Mononuclear cell (primary cell): Measurements from ENCODE around the gene ZNF443. TPM values are rescaled to one million over a fixed set of nuclear protein-coding genes. Genes with fewer than 3 reads are reported as not detected.
"Not testable (repeated sequence)": the region's sequence is repeated elsewhere in the genome, so short reads cannot be mapped to it uniquely, and the experiment has no call there.

ENCODE experiments used
- H3K27me3 ChIP-seq: 2 replicates; pipeline ENCODE4 v1.6.0; 2011; ENCODE audit warnings: low read length, control low read depth; ENCODE audit not compliant: insufficient read depth
- H3K4me1 ChIP-seq: 2 replicates; pipeline ENCODE4 v1.5.1; 2011; ENCODE audit warnings: mild to moderate bottlenecking, low read length, control low read depth; ENCODE audit not compliant: insufficient read depth
- H3K4me3 ChIP-seq: 2 replicates; pipeline ENCODE4 v1.5.1; 2011; ENCODE audit warnings: mild to moderate bottlenecking, low read length, moderate library complexity
- H3K9me3 ChIP-seq: 2 replicates; pipeline ENCODE4 v1.5.1; 2011; ENCODE audit warnings: low read depth, mild to moderate bottlenecking, control low read depth, low read length
- total RNA-seq: library from RNA; depleted of rRNA; stranded (reverse); fragments of >200 nt; gene quantifications from one replicate; pipeline ENCODE4 v1.2.3, GENCODE V29; 2012

ZNF443 gene
- total RNA-seq, result 2.3 TPM

DNA sequence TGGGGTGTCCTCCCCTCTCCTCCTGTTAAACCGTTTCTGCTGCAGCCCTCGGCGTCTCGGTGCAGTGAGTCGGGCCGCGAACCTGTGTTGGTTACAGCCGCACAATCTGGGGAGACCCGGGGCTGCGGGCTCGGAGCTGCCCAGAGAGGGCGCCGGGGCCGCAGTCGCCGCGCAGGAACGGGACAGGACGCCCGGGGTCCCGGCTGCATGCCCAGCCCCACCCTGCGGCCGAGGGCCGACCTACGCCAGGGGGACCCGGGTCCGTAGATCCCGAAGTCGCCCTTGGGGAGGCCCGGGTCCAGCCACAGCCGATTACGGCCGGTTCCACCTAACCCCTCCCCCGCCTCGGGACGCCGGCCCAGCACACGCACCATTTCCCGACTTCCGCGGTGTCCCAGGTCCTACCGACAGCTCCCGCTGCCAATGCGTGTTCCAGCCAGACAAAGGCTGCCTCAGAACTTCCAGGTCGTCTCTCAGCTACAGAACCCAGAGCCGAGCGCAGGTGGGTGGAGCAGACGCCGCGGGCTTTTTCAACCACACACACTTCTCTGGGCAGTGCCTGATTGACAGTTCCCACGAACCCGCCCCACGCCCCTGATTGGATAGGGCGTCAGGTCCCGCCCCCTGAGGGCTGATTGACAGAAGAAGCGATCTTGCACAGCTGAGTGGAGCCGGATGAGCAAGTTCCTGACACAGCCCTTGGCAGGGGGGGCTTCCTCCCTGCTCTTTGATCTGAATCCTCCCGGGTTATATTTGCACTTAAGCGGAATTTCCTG lies at the start of gene ZNF443:
Gene ZNF443 (minus strand): TSS at position 481 of the 776 bp plus-strand sequence. CDS start 107 bp downstream, at position 374.
- no peaks in the 10 kb centered on the region for H3K9me3 ChIP-seq
- peaks cover 15% of the 10 kb centered on the region for H3K4me1 ChIP-seq
- H3K4me3 ChIP-seq, result peak within 1 kb of the TSS; percentile 60
- no peaks in the 10 kb centered on the region for H3K27me3 ChIP-seq

DNA sequence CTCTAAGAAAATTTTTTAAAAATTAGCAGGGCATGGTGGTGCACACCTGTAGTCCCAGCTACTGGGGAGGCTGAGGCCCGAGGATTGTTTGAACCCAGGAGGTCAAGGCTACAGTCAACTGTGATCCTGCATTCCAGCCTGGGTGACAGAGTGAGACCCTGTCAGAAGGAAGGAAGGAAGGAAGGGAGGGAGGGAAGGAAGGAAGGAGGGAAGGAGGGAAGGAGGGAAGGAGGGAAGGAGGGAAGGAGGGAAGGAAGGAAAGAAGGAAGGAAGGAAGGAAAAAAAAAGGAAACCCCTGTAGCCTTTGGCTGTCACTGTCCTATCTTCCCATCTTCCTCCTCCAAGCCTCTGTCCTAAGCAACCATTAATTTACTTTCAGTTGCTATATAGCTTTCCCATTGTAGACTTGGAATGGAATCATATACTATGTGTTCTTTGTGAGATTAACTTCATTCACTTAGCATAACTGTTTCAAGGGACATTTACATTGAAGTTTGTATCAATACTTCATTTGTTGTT lies 45.5 kb upstream of the ZNF443 start:
- peaks cover 32% of the 10 kb centered on the region for H3K4me1 ChIP-seq
- H3K9me3 ChIP-seq, H3K27me3 ChIP-seq, H3K4me3 ChIP-seq: not testable (repeated sequence)

DNA sequence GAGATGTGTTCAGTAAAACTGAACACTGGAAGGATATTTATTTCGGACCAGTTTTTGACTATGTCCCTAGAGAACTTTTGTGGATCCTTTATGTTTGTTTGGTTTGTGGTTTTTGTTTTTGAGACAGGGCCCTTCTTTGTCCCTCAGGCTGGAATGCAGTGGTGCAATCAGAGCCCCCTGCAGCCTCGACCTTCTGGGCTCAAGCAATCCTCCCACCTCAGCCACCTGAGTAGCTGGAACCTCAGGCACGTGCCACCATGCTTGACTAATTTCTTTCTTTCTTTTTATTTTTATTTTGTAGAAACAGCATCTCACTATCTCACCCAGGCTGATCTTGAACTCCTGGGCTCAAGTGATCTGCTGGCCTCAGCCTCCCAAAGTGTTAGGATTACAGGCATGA lies 44.8 kb upstream of the ZNF443 start:
- peaks cover 32% of the 10 kb centered on the region for H3K4me1 ChIP-seq
- H3K4me3 ChIP-seq, result no peak overlapping the region
- H3K27me3 ChIP-seq, result no peaks in the 10 kb centered on the region
- H3K9me3 ChIP-seq, result no peaks in the 10 kb centered on the region

DNA sequence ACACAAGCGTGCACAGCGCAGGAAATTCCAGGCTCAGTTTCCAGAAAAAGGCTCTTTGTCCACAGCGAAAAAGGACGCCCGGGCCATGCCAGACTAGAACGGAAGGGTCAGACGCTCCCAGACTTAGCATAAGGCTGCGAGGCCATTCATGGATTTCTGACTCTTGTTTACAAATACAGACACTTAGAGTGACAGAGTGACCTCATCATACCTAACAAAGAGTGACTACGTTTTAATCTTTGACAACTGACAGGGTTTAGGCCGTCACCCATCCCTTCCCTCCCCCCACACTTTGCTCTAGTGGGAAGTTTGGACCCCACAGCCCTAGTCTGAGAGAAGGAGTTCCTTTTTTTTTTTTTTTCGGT lies 44.2 kb upstream of the ZNF443 start:
- Histone ChIP-seq H3K9me3 (no peaks in the 10 kb centered on the region), H3K27me3 (no peaks in the 10 kb centered on the region), H3K4me1 (peaks cover 32% of the 10 kb centered on the region), H3K4me3 (peak overlapping the region; percentile 85)

DNA sequence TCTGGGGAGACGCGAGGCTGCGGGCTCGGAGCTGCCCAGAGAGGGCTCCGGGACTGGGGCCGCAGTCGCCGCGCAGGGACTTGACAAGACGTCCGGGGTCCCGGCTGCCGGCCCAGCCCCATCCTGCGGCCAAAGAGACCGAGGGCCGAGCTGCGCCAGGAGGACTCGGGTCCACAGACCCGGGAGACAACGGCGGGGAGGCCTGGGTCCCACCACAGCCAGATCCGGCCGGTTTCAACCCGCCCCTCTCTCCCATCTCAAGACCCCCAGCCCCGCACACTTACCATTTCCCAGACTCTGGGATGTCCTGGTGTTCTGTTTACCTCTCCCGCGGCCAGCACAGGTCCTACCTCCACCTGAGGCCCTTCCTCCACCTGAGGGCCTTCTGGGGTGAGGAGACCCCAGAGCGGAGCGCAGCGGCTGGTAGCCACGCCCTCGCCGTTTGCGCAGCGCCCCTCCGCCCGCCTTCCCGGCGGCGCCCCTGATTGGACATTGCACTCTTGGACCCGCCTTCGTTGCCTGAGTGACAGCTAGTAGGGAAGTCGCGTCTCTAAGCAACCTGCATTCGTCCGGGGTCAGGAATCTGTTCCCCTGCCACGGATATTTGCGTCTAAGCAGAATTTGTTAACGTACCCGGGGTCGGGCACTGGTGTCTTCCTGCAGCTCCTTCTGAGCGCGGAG lies 43.7 kb upstream of the ZNF443 start, which contains the start of gene ZNF709:
Gene ZNF709 (minus strand): TSS at position 446 of the 681 bp plus-strand sequence. CDS start 159 bp downstream, at position 287.
- H3K9me3 ChIP-seq, result no peaks in the 10 kb centered on the region
- H3K4me1 ChIP-seq, result peaks cover 32% of the 10 kb centered on the region
- no peaks in the 10 kb centered on the region for H3K27me3 ChIP-seq
- H3K4me3 ChIP-seq, result peak within 1 kb of the TSS; percentile 85

DNA sequence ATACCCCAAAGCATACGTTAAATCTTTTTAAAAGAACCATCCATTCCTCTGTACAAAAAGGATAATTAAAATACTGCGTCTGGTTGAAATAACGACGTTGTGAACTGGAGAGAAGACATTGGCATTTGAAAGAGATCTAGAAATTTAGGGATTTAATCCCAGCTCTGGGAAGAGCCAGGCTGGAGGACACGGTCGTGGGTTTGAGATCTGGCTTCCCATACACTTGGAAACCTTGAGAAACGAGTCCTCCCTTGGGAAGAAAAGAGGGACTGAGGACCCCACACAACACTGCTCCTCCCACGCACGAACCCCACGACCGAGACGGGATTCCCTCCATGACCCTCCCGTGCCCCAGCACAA lies 43.2 kb upstream of the ZNF443 start:
- Histone ChIP-seq H3K4me1 (peaks cover 33% of the 10 kb centered on the region), H3K4me3 (peak overlapping the region; percentile 85), H3K9me3 (no peaks in the 10 kb centered on the region), H3K27me3 (no peaks in the 10 kb centered on the region)

DNA sequence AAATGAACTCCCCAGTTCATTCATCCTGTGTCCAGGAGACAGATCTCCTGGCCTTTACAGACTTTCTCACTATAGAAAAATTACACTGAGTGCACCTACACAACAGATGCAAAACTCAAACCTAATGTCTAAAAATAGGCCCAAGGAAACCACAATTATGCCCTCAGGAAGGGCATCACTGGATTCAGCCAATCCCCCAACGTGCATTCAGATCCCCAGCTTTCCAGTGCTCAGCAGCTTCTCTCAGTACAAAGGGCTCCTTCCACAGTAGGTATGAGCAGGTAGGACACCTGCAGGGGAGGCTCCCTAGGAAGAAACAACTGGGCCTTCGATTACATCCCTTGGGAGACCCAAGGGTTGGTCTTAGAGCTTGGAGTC lies 41.7 kb upstream of the ZNF443 start:
- Histone ChIP-seq H3K4me1 (peaks cover 39% of the 10 kb centered on the region), H3K4me3 (no peak overlapping the region), H3K27me3 (no peaks in the 10 kb centered on the region), H3K9me3 (no peaks in the 10 kb centered on the region)

DNA sequence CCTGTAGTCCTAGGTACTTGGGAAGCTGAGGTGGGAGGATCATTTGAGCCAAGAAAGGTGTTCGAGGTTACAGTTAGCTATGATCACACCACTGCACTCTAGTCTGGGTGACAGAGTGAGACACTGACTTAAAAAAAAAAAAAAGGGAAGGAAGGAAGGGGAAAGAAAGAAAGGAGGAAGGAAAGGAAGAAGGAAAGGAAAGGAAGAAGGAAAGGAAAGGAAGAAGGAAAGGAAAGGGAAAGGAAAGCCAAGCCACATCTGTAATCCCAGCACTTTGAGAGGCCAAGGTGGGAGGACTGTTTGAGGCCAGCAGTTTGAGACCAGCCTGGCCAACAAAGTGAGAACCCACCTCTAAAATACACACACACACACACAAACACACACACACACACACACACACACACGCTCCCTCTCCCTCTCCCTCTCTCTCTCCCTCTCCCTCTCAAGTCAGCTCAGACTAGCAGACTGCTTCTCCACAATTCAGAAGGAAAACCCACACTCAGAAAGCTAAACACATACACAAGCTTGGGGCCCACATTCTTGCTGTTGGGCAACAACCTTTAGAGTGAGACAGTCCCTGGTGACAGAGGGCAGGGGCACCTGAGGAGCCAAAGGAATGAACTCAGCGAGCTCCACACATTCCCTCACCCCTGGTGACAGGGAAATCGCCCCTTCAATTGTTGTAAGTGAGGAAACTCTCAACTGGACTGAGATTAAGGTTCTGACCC lies 41.1 kb upstream of the ZNF443 start:
- Histone ChIP-seq H3K9me3 (no peaks in the 10 kb centered on the region), H3K4me3 (no peak overlapping the region), H3K4me1 (peaks cover 39% of the 10 kb centered on the region), H3K27me3 (no peaks in the 10 kb centered on the region)

DNA sequence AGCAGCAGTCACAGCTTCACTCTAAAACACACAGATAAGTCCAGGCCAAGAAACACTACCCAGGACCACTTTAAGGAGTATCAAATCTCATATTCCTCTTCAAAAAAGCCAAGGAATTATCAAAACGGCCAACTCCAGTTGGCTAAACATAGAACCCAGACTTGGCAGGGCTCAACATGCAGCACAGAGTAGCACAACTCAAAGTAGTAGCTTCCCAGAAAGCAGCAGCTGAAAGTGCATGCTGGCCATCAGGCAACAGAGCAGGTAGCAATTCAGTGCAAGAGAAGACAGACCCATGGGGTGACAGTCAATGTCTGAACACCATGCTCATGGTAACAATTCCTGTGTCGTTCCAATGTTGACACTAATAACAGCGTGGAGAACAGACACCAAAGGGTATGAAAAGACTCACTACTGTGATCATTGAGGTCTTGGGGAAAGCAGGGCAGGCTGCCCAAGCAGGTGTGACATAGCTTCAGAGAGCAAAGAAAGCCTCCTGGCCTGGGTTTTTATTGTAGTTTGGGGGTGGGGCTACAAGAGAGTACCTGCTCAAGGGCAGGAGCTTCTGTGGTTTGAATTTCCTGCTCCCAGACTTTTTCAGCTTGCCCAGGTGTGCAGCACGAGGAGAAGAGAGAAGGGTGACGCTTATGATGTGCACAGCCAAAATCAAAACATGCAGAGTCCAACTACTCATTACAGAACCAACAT lies 37.6 kb upstream of the ZNF443 start:
- Histone ChIP-seq H3K9me3 (no peaks in the 10 kb centered on the region), H3K27me3 (no peaks in the 10 kb centered on the region), H3K4me1 (peaks cover 23% of the 10 kb centered on the region), H3K4me3 (no peak overlapping the region)

DNA sequence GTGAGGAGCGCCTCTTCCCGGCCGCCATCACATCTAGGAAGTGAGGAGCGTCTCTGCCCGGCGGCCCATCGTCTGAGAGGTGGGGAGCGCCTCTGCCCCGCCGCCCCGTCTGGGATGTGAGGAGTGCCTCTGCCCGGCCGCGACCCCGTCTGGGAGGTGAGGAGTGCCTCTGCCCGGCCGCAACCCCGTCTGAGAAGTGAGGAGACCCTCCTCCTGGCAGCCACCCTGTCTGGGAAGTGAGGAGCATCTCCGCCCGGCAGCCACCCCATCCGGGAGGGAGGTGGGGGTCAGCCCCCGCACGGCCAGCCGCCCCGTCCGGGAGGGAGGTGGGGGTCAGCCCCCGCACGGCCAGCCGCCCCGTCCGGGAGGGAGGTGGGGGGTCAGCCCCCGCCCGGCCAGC lies 26.8 kb upstream of the ZNF443 start:
- not testable (repeated sequence) for H3K4me1 ChIP-seq, H3K27me3 ChIP-seq, H3K4me3 ChIP-seq
- peaks cover 47% of the 10 kb centered on the region for H3K9me3 ChIP-seq

DNA sequence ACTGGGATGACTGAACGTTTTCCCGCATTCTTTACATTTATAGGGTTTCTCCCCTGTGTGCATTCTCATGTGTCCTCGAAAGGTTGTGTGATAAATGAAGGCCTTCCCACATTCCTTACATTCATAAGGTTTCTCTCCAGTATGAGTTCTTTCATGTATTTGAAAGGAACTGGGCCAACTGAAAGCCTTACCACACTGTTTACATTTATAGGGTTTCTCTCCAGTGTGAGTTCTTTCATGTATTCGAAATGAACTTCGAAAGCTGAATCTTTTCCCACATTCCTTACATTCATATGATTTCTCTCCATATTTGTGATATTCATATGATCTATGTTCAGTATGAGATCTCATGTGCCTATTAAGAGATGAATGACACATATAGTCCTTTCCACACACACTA lies 24.4 kb upstream of the ZNF443 start:
- Histone ChIP-seq H3K9me3 (peaks cover 59% of the 10 kb centered on the region), H3K4me3 (no peak overlapping the region), H3K4me1 (no peaks in the 10 kb centered on the region), H3K27me3 (no peaks in the 10 kb centered on the region)

DNA sequence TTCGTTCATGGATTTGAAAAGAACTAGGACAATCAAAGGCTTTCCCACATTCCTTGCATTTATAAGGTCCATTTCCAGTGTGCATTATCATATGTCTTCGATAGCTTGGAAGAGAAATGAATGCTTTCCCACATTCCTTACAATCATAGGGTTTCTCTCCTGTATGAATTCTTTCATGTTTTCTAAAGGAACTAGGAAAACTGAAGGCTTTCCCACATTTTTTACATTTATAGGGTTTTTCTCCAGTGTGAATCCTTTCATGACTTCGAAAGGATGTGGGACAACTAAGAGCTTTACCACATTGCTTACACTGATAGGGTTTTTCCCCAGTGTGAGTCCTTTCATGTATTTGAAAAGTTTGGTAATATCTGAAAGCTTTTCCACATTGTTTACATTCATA lies 23.9 kb upstream of the ZNF443 start:
- Histone ChIP-seq H3K4me3 (no peak overlapping the region), H3K4me1 (no peaks in the 10 kb centered on the region), H3K27me3 (no peaks in the 10 kb centered on the region), H3K9me3 (peaks cover 55% of the 10 kb centered on the region)

DNA sequence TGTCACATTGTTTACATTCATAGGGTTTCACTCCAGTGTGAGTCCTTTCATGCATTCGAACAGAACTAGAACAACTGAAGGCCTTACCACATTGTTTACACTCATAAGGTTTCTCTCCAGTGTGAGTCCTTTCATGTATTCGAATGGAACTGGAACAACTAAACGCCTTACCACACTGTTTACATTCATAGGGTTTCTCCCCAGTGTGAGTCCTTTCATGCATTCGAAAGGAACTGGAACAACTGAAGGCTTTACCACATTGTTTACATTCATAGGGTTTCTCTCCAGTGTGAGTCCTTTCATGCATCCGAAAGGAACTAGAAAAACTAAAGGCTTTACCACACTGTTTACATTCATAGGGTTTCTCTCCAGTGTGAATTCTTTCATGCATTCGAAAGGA lies 23.3 kb upstream of the ZNF443 start:
- H3K9me3 ChIP-seq, result peaks cover 54% of the 10 kb centered on the region
- H3K4me3 ChIP-seq, H3K27me3 ChIP-seq, H3K4me1 ChIP-seq: not testable (repeated sequence)

DNA sequence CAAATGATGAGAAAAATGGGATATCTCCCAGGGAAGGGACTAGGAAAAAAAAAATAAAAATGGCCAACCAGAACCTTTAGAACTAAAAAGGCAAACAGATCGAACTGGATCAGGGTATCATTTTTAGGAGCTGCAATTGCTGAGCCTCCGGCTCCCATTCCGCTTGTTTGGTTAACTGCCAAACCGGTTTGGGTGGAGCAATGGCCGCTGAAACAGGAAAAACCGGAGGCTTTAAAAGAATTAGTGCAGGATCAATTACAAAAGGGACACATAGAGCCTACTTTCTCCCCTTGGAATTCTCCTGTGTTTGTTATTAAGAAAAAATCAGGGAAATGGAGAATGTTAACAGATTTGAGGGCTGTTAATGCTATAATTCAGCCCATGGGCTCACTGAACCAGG lies 12.7 kb upstream of the ZNF443 start:
- peaks cover 22% of the 10 kb centered on the region for H3K9me3 ChIP-seq
- H3K4me3 ChIP-seq, result no peak overlapping the region
- H3K27me3 ChIP-seq, result no peaks in the 10 kb centered on the region
- no peaks in the 10 kb centered on the region for H3K4me1 ChIP-seq

DNA sequence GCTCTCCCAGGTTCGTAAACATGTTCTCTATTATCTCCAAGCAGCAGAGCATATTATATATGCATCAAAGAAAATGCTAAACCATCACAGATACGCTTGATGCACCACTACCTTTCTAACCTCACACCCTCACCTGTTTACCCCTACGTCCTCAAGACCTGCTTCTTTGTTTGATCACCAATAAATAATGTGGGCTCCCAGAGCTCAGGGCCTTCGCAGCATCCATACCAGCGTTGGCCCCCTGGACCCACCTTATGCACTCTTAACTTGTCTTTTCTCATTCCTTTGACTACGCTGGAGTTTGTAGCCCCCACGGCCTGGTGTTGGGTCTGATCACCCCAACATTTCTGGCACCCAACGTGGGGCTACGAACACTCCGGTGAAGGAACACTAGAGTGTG lies 10.0 kb upstream of the ZNF443 start:
- Histone ChIP-seq H3K4me1 (no peaks in the 10 kb centered on the region), H3K27me3 (no peaks in the 10 kb centered on the region), H3K4me3 (no peak overlapping the region), H3K9me3 (peaks cover 9% of the 10 kb centered on the region)
